ENCODE data around the gene GALNT18.

- TF ChIP-seq CTCF (IDR thresholded peaks at IDR 0.05): no peak
- no peak for TF ChIP-seq POLR2A (IDR thresholded peaks at IDR 0.05)
Measured at GRCh38 chr11:11533751-11534150, 88.1 kb downstream of the GALNT18 start.
